ENCODE data around the gene MICALL1. TPM values are rescaled to one million over a fixed set of nuclear protein-coding genes. Genes with fewer than 3 reads are reported as not detected.
A peak's percentile ranks its signal among the peaks of the same experiment; 100 is the strongest.
"Not testable (repeated sequence)": the region's sequence is repeated elsewhere in the genome, so short reads cannot be mapped to it uniquely, and the experiment has no call there.

The MICALL1 gene
- total RNA-seq, 1 donor: 24.7 TPM

- TF ChIP-seq, protein P1, sequence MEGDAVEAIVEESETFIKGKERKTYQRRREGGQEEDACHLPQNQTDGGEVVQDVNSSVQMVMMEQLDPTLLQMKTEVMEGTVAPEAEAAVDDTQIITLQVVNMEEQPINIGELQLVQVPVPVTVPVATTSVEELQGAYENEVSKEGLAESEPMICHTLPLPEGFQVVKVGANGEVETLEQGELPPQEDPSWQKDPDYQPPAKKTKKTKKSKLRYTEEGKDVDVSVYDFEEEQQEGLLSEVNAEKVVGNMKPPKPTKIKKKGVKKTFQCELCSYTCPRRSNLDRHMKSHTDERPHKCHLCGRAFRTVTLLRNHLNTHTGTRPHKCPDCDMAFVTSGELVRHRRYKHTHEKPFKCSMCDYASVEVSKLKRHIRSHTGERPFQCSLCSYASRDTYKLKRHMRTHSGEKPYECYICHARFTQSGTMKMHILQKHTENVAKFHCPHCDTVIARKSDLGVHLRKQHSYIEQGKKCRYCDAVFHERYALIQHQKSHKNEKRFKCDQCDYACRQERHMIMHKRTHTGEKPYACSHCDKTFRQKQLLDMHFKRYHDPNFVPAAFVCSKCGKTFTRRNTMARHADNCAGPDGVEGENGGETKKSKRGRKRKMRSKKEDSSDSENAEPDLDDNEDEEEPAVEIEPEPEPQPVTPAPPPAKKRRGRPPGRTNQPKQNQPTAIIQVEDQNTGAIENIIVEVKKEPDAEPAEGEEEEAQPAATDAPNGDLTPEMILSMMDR (IDR thresholded peaks at IDR 0.05; ENCODE audit: insufficient read depth, low read length): peak; percentile 96
- no peak overlapping the region for H3K4me3 ChIP-seq (ENCODE audit: low read depth, low read length)
- peak; percentile 83 for DNase-seq (ENCODE audit: low read depth)
Measured at GRCh38 chr22:37933711-37934376, 27.7 kb downstream of the MICALL1 start.

GRCh38 chr22:37940698-37941376 is 34.7 kb downstream of the MICALL1 start:
- TF ChIP-seq, protein P1 (IDR thresholded peaks at IDR 0.05; ENCODE audit: insufficient read depth, low read length): no peak
- no peak overlapping the region for H3K4me3 ChIP-seq (ENCODE audit: low read depth, low read length)
- DNase-seq (ENCODE audit: low read depth): peak; percentile 17

DNA sequence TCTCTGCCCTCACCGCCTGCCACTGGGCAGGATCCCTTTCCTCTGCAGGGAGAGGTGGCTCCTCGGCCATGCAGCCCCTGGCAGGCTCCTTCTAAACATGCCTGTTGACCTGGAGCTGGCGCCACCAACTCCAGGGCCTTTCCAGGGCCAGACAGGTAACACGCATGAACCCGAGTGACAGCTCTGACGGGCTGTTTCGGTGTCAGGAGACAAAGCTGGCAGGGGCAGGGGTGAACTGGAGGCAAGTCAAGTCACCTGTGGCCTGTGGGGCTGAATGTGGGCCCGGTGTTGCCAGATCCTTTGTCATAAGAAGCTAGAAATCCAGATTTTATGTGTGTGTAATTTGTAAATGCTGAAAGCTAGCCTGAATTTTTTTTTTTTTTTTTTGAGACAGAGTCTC is 36.0 kb downstream of the MICALL1 start:
- DNase-seq (ENCODE audit: low read depth): no peak
- TF ChIP-seq, protein P1 (IDR thresholded peaks at IDR 0.05; ENCODE audit: insufficient read depth, low read length): no peak
- no peak overlapping the region for H3K4me3 ChIP-seq (ENCODE audit: low read depth, low read length)

DNA sequence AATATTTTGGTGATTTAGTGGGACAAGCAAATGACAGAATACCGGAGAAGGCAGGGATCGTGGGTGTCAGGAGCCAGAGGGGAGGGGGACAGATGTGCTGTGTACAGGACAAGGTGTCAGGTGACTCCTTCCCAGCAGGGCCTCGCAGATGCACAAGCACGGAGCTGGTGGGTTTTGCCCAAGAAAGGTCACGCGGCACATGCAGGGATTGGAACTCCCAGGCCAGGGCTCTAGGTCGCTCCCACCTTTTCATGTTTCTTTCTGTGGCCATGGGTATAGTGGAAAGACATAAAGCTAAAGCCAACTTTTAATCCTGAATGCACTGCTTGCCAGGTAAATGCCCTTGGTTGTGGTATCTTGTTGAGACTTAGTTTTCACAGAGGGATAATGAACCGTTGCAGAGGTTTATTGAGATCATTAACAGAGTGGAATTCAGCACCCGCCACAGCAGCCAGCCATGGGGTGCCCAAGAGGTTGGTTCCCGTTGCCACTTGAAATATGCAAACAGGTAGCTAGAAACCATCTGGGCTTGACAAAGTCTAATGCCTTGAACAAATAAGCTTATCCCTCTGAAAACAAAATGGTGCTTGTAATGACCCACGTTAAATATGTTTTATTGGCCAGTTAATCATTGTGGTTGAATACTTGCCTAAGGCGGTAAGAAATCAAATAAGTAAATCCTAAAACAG is 37.2 kb downstream of the MICALL1 start:
- TF ChIP-seq, protein P1 (IDR thresholded peaks at IDR 0.05; ENCODE audit: insufficient read depth, low read length): no peak
- H3K4me3 ChIP-seq (ENCODE audit: low read depth, low read length): no peak overlapping the region
- no peak for DNase-seq (ENCODE audit: low read depth)

DNA sequence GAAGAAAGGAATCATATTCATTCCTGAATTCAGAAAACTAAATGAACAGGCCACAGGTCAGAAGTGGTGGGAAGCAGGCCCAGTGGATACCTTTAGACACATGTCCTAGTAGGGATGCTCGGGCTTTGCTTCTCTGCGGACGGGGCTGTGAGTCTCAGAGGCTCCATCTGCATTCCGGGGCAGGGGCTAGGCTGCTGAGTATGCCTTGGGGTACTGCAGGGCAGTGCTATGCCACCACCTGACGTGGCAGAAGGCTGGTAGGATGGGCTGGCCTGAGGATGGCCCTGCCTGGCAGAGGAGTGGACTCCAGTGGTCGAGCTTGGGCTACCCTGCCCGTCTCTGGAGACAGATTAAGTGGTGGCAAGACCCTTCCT is 37.7 kb downstream of the MICALL1 start:
- TF ChIP-seq, protein P1 (IDR thresholded peaks at IDR 0.05; ENCODE audit: insufficient read depth, low read length): no peak
- DNase-seq (ENCODE audit: low read depth): no peak
- H3K4me3 ChIP-seq (ENCODE audit: low read depth, low read length): no peak overlapping the region

DNA sequence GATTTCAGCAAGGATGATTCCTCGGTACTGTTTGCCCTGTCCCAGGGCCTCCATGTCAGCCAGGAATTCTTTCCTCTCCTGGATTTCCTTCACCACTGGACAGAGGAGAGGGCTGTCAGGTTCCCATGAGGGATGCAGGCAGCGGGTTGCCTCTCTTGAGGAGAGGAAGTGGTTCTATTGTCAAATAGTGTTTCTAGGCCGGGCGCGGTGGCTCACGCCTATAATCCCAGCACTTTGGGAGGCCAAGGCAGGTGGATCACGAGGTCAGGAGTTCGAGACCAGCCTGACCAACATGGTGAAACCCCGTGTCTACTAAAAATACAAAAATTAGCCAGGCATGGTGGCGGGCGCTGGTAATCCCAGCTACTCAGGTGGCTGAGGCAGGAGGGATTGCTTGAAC is 38.3 kb downstream of the MICALL1 start:
- not testable (repeated sequence) for DNase-seq (ENCODE audit: low read depth)

GRCh38 chr22:37947142-37947795 is 41.2 kb downstream of the MICALL1 start:
- H3K4me3 ChIP-seq (ENCODE audit: low read depth, low read length); DNase-seq (ENCODE audit: low read depth): not testable (repeated sequence)

More for the DNA sequence above, 38.3 kb downstream of the MICALL1 start:
- H3K4me3 ChIP-seq (ENCODE audit: low read depth, low read length): not testable (repeated sequence)

Measured in fibroblast of the aortic adventitia (primary cell).